A549 treated with ZK216348 at 1 μM for 4 hours (cell line): ENCODE data around the gene GDPD1. TPM values are rescaled to one million over a fixed set of nuclear protein-coding genes. Genes with fewer than 3 reads are reported as not detected.

Experiments
- total RNA-seq: library from RNA; stranded (reverse); fragments of 200-300 nt; extraction: Qiagen RNA extraction; gene quantifications from 5 replicates; pipeline ENCODE4 v1.2.3, GENCODE V29; 2022; ENCODE audit warnings: low read depth

The GDPD1 gene
- 0.60 to 1.3 TPM (median 0.92 TPM) in 5 replicates for total RNA-seq

GRCh38 chr17:59220328-59221158 is at the start of gene GDPD1:
Gene GDPD1, plus strand, starts transcription at chr17:59220511. Its CDS starts 99 bp downstream, at chr17:59220610.

Other genes with a start within 250 kb of the GDPD1 start
- 17.3 to 25.3 TPM (median 23.4 TPM) in 5 replicates for gene TRIM37, start 113.6 kb upstream of the GDPD1 start, total RNA-seq
- 92.2 to 204 TPM (median 96.5 TPM) in 5 replicates for gene SKA2, start 65.3 kb upstream of the GDPD1 start, total RNA-seq
- gene PRR11, start 64.8 kb upstream of the GDPD1 start, total RNA-seq = 39.6 to 66.0 TPM (median 60.2 TPM) in 5 replicates
- 25.3 to 31.5 TPM (median 27.0 TPM) in 5 replicates for gene SMG8, start 10.5 kb upstream of the GDPD1 start, total RNA-seq
- 1.2 to 3.7 TPM (median 2.8 TPM) in 5 replicates for gene YPEL2, start 111.1 kb downstream of the GDPD1 start, total RNA-seq